8988T (cell line): Measurements from ENCODE around the gene VPS35L.
"Not testable (repeated sequence)": the region's sequence is repeated elsewhere in the genome, so short reads cannot be mapped to it uniquely, and the experiment has no call there.

Experiments
- DNase-seq: peaks from one replicate; pipeline ENCODE4 v3.0.0; 2011

Gene VPS35L

GRCh38 chr16:19542138-19542821, 13.2 kb upstream of the VPS35L start:
- DNase-seq, result no peak

- not testable (repeated sequence) for DNase-seq
These were observed 12.1 kb upstream of the VPS35L start for GRCh38 chr16:19543278-19543996.

- DNase-seq, result no peak
These were observed 7.4 kb upstream of the VPS35L start for GRCh38 chr16:19548144-19548543.

- no peak for DNase-seq
These were observed 5.8 kb upstream of the VPS35L start for GRCh38 chr16:19549673-19550072.

- DNase-seq, result peak; percentile 14
These were observed 652 bp downstream of the VPS35L start for GRCh38 chr16:19555938-19556771.

- DNase-seq, result no peak
These were observed 3.9 kb downstream of the VPS35L start for GRCh38 chr16:19559242-19559910.

GRCh38 chr16:19560078-19560477, 4.6 kb downstream of the VPS35L start:
- no peak for DNase-seq

- DNase-seq, result no peak
These were observed 7.9 kb downstream of the VPS35L start for GRCh38 chr16:19563377-19563776.

- no peak for DNase-seq
These were observed 10.9 kb downstream of the VPS35L start for GRCh38 chr16:19566362-19566761.

GRCh38 chr16:19567560-19567959, 12.1 kb downstream of the VPS35L start:
- no peak for DNase-seq

- no peak for DNase-seq
These were observed 18.5 kb downstream of the VPS35L start for GRCh38 chr16:19573997-19574396.

GRCh38 chr16:19574615-19575014, 19.1 kb downstream of the VPS35L start:
- no peak for DNase-seq

- no peak for DNase-seq
These were observed 23.0 kb downstream of the VPS35L start for GRCh38 chr16:19578378-19578971.

- no peak for DNase-seq
These were observed 26.7 kb downstream of the VPS35L start for GRCh38 chr16:19582050-19582831.

GRCh38 chr16:19583665-19584300, 28.3 kb downstream of the VPS35L start:
- no peak for DNase-seq

- DNase-seq, result no peak
These were observed 33.2 kb downstream of the VPS35L start for GRCh38 chr16:19588661-19589060.

- no peak for DNase-seq
These were observed 33.6 kb downstream of the VPS35L start for GRCh38 chr16:19589106-19589505.

GRCh38 chr16:19589771-19590302, 34.3 kb downstream of the VPS35L start:
- no peak for DNase-seq

- peak; percentile 32 for DNase-seq
These were observed 39.7 kb downstream of the VPS35L start for GRCh38 chr16:19595043-19595767.

GRCh38 chr16:19598805-19599510, 43.5 kb downstream of the VPS35L start:
- DNase-seq, result no peak
